SH-SY5Y (cell line): ENCODE results near the gene UBAP2.

Experiments
- GATA2 ChIP-seq: IDR thresholded peaks from 2 replicates; pipeline ENCODE4 v1.6.1; 2011; ENCODE audit warnings: mild to moderate bottlenecking, low read depth, low read length
- GATA3 ChIP-seq: IDR thresholded peaks from 2 replicates; pipeline ENCODE4 v1.6.1; 2011; ENCODE audit warnings: low read depth, mild to moderate bottlenecking, low read length, moderate library complexity

GRCh38 chr9:33880211-33881089 is 168.2 kb downstream of the UBAP2 start:
- TF ChIP-seq GATA2 (no peak), GATA3 (no peak)
